ENCODE results near the gene PGGT1B. TPM values are rescaled to one million over a fixed set of nuclear protein-coding genes. Genes with fewer than 3 reads are reported as not detected.

The PGGT1B gene
- total RNA-seq, 3 donors from 2014 or later (not counting 1 experiment from before 2014, with no cell fraction given), result 39.5 to 60.1 (median 46.1) TPM

DNA sequence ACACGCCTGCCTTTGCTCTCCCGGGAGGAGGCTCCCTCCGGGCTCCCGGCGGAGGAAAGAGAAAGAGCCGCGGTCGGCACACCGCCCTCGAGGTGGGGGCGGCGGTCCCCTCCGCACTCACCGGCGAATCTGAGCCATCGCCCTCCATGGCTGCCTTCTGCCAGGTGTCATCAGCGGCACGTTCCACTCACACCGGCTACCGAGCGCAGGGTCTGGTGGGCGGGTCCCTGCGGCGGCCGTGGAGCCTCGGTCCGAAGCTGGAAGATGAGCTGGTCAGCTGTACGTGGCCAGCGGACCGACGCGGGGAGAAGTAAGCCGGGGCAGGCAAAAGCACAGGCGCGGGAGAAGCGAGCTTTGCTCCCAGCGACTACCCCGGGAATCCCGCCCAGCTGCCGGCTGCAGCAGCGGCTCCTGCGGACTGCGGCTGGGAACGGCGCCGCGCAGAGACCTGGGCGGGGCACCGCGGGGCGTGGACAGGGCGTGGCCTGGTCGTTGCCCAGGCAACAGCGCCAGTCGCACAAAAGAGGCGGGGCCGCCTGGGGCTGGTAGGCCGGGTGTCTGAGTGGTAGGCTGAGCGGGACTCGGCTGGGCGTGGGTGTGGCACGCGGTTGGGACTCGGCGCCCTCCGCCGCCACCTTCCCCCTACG lies 93.1 kb downstream of the PGGT1B start, which contains the start of gene TRIM36:
Gene TRIM36 (minus strand): TSS at position 422 of the 647 bp plus-strand sequence. CDS start 274 bp downstream, at position 148.
- peak within 1 kb of the TSS; percentile 62 for H3K4me3 ChIP-seq (ENCODE audit: low read length)
- peak; percentile 90 to 95 (median 92) for ATAC-seq
- under 1% methylated on average over 68 of the region's 68 CpGs for WGBS (ENCODE audit: insufficient coverage)

DNA sequence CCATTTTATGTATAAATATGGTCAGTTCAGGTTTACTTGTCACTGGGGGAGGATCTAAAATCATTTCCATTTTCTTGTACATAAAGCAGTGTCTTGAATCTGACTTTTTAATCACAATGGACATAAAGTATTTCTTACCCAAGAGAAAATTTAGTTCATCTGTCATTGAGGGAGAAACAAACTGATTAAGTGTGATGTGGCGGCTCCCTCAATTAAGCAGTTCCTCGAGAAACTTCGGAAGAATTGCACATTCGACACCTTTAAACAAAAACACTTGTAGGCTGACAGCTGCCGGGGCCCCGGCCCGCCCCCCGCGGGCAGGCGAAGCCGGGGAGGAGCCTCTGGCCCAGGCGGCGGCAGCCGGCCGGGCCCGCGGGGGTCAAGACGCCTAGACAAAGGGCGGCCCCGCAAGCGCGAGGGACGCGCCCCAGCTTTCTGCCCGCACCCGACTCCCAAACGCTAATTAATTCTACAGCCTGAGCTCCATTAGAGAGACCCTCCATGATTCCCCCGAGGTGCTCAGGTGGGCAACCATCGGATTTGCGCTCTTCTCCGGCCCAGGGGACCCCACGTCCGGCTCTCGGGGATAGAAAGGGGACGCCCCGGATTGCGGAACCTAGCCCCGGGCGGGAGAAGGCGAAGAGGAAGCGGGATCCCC lies 93.7 kb downstream of the PGGT1B start:
- WGBS (ENCODE audit: insufficient coverage), result 3% methylated on average over 41 of the region's 41 CpGs
- intact Hi-C loops (cut with micrococcal nuclease), result no loop called here
- Mint-ChIP-seq H3K27ac (peak overlapping the region in 1 of 2 donors; percentile 69), H3K4me1 (peaks cover 8 to 20% of the 10 kb centered on the region in 2 donors), H3K36me3 (no peaks in the 10 kb centered on the region), H3K9me3 (no peaks in the 10 kb centered on the region), H3K4me3 (peak overlapping the region; percentile 88), H3K27me3 (ENCODE audit: low read depth in 2 of 2) (peaks cover 23 to 42% of the 10 kb centered on the region in 2 donors)
- ATAC-seq (no peak), DNase-seq (peak in 1 of 2 donors; percentile 12)
- Histone ChIP-seq H3K27ac (ENCODE audit: low read length) (no peak overlapping the region), H3K36me3 (ENCODE audit: control insufficient read depth, insufficient read depth, low read length) (no peaks in the 10 kb centered on the region), H3K4me1 (ENCODE audit: control insufficient read depth, insufficient read depth, low read length) (peaks cover 20% of the 10 kb centered on the region), H3K27me3 (ENCODE audit: control insufficient read depth, insufficient read depth, low read length) (peaks cover 43% of the 10 kb centered on the region), H3K4me3 (ENCODE audit: low read length) (peak overlapping the region; percentile 62), H3K9me3 (ENCODE audit: control insufficient read depth, insufficient read depth, low read length) (peaks cover 12% of the 10 kb centered on the region)
- TF ChIP-seq, protein P1, sequence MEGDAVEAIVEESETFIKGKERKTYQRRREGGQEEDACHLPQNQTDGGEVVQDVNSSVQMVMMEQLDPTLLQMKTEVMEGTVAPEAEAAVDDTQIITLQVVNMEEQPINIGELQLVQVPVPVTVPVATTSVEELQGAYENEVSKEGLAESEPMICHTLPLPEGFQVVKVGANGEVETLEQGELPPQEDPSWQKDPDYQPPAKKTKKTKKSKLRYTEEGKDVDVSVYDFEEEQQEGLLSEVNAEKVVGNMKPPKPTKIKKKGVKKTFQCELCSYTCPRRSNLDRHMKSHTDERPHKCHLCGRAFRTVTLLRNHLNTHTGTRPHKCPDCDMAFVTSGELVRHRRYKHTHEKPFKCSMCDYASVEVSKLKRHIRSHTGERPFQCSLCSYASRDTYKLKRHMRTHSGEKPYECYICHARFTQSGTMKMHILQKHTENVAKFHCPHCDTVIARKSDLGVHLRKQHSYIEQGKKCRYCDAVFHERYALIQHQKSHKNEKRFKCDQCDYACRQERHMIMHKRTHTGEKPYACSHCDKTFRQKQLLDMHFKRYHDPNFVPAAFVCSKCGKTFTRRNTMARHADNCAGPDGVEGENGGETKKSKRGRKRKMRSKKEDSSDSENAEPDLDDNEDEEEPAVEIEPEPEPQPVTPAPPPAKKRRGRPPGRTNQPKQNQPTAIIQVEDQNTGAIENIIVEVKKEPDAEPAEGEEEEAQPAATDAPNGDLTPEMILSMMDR (IDR thresholded peaks at IDR 0.05), result no peak

More for the DNA sequence above, 93.1 kb downstream of the PGGT1B start, which contains the start of gene TRIM36:
- Mint-ChIP-seq H3K27me3 (ENCODE audit: low read depth in 2 of 2) (peaks cover 28 to 42% of the 10 kb centered on the region in 2 donors), H3K4me1 (peaks cover 8 to 20% of the 10 kb centered on the region in 2 donors), H3K9me3 (no peaks in the 10 kb centered on the region), H3K36me3 (no peaks in the 10 kb centered on the region), H3K27ac (peak within 1 kb of the TSS in 1 of 2 donors; percentile 69), H3K4me3 (peak within 1 kb of the TSS; percentile 88)
- H3K9me3 ChIP-seq (ENCODE audit: control insufficient read depth, insufficient read depth, low read length), result peaks cover 12% of the 10 kb centered on the region
- intact Hi-C loops (cut with micrococcal nuclease), result no loop called here
- TF ChIP-seq, protein P1 (IDR thresholded peaks at IDR 0.05), result no peak
- no peaks in the 10 kb centered on the region for H3K36me3 ChIP-seq (ENCODE audit: control insufficient read depth, insufficient read depth, low read length)
- no peak within 1 kb of the TSS for H3K27ac ChIP-seq (ENCODE audit: low read length)
- peak; percentile 73 to 92 for DNase-seq
- peaks cover 20% of the 10 kb centered on the region for H3K4me1 ChIP-seq (ENCODE audit: control insufficient read depth, insufficient read depth, low read length)
- H3K27me3 ChIP-seq (ENCODE audit: control insufficient read depth, insufficient read depth, low read length), result peaks cover 49% of the 10 kb centered on the region

DNA sequence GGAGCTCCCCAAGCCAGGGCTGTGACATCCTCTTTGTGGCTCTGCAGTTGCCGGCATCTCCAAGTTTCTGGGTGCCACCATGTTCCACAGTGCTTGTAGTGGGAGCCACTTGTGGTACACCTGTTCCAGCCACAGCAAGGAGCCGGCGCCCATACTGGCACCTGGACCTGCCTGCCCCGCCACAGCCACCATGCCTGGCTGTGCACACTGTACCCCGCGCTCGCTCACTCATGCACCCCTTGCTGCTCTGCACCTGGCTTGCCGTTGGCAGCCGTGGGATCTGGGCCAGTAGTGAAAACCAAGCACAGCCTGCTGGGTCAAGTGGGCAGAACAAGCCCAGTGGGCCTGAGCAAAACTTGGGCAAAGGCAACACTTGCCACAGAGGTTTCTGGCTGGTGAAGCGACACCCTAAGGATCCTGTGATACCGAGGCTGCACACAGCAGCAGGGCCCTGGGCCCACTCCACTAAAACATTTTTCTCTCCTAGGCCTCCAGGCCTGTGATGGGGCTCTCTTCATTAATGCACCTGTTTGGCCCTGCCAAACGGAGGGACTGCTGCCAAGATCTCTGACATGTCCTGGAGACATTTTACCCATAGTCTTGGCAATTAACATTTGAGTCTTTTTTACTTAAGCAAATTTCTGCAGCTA lies 95.8 kb downstream of the PGGT1B start:
- 97% methylated on average over 12 of the region's 12 CpGs for WGBS (ENCODE audit: insufficient coverage)
- ATAC-seq (no peak), DNase-seq (no peak)
- Histone ChIP-seq H3K4me3 (ENCODE audit: low read length) (no peak overlapping the region), H3K27ac (ENCODE audit: low read length) (no peak overlapping the region), H3K36me3 (ENCODE audit: control insufficient read depth, insufficient read depth, low read length) (no peaks in the 10 kb centered on the region), H3K9me3 (ENCODE audit: control insufficient read depth, insufficient read depth, low read length) (peaks cover 12% of the 10 kb centered on the region), H3K4me1 (ENCODE audit: control insufficient read depth, insufficient read depth, low read length) (peaks cover 20% of the 10 kb centered on the region), H3K27me3 (ENCODE audit: control insufficient read depth, insufficient read depth, low read length) (peaks cover 28% of the 10 kb centered on the region)
- Mint-ChIP-seq H3K9me3 (no peaks in the 10 kb centered on the region), H3K36me3 (no peaks in the 10 kb centered on the region), H3K4me3 (no peak overlapping the region), H3K27ac (no peak overlapping the region), H3K4me1 (peaks cover 8 to 20% of the 10 kb centered on the region in 2 donors), H3K27me3 (ENCODE audit: low read depth in 2 of 2) (peaks cover 20 to 33% of the 10 kb centered on the region in 2 donors)
- TF ChIP-seq, protein P1 (IDR thresholded peaks at IDR 0.05), result no peak
- intact Hi-C loops (cut with micrococcal nuclease), result no loop called here

All from natural killer cell (primary cell).